Measurements from ENCODE around the gene ASNS. TPM values are rescaled to one million over a fixed set of nuclear protein-coding genes. Genes with fewer than 3 reads are reported as not detected.

The ASNS gene
- total RNA-seq, 1 donor from 2014 or later = 44.0 TPM

DNA sequence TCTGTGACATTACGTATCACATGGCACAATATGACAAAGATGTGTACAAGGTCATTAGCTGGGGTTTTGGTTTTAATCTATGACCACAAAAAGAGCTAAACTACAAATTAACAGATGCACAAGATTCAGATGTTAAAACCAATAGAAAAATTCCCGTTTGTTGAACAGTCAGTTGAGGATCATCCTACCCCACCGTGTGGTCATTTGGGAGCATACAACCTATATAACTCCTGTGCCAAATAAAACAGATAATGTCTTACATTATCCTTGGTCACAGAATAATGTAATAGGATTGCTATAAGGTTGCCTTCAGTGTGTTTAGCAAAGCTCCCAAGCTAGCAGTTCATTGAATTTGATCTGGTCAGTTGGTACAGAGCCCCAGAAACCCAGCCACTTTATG, 28.2 kb downstream of the ASNS start:
- FAIRE-seq (no peak), DNase-seq (ENCODE audit: low spot score in 2 of 2) (no peak)

DNA sequence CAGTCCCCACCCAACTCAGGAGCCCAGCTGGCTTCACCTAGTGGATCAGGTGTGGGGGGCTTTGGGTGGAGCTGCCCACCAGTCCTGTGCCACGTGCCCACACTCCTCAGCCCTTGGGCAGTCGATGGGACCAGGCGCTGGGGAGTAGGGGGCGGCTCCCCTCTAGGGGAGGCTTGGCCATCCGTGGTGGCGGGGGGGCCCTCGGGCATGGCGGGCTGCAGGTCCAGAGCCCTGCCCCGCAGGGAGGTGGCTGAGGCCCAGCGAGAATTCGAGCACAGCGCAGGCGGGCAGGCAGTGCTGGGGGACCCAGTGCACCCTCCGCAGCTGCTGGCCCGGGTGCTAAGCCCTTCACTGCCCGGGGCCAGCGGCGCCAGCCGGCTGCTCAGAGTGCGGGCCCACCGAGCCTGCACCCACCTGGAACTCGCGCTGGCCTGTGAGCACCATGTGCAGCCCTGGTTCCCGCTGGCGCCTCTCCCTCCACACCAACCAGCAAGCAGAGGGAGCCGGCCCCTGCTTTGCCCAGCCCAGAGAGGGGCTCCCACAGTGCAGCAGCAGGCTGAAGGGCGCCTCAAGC, 29.3 kb downstream of the ASNS start:
- no peak for FAIRE-seq
- no peak for DNase-seq (ENCODE audit: low spot score in 2 of 2)

- DNase-seq (ENCODE audit: low spot score in 2 of 2) = no peak
- no peak for FAIRE-seq
Observed at GRCh38 chr7:97842006-97842405, 30.2 kb downstream of the ASNS start.

GRCh38 chr7:97835296-97836138, 36.7 kb downstream of the ASNS start:
- peak; percentile 21 to 27 for DNase-seq (ENCODE audit: low spot score in 2 of 2)
- peak; percentile 82 for FAIRE-seq

GRCh38 chr7:97819161-97819560, 53.0 kb downstream of the ASNS start:
- no peak for FAIRE-seq
- DNase-seq (ENCODE audit: low spot score in 2 of 2) = no peak

DNA sequence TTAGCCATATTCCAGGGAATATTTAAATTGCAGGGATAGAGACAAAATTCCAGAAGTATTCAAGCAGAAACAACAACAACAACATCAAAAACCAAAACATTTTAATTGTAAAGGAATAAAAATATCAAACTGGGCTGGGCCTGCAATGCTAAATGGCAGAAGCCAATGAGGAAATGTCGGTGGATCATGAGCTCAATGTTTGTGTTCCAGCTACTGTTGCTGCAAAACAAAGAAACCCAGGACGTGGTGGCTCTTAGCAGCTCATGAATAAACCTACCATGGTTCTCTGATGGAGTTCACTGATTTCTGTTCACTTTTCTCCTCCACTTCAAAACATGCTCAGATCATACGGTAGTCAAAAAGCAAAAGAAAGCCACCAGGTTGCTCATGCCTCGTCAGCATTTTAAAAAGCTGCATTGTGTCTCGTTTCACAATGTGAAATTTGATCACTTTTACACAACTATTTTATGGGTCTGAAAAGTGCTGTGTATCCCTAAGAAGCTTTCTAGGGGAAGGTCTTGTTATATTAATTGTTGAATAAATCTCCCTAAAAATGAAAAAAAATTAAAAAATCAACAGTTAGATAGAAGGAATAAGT, 54.0 kb downstream of the ASNS start:
- DNase-seq (ENCODE audit: low spot score in 2 of 2) = no peak
- FAIRE-seq = no peak

Small RNA genes within 50 kb of the gene (small RNA-seq; reads per million reads assigned to genes)
- gene AC005326.1 (not detected), gene AC079781.2 (not detected), gene SNRPCP9 (not detected)

Other genes with a start within 250 kb of the ASNS start
- 21.2 TPM for gene TAC1, start 140.3 kb downstream of the ASNS start, total RNA-seq
- not detected for gene OCM2, start 117.8 kb upstream of the ASNS start, total RNA-seq
- 37.1 TPM for gene LMTK2, start 234.5 kb upstream of the ASNS start, total RNA-seq